Left forelimb (tissue), 1 donor: ENCODE results near the gene USP31.
"Not testable (repeated sequence)": the region's sequence is repeated elsewhere in the genome, so short reads cannot be mapped to it uniquely, and the experiment has no call there.

Experiments used
- DNase-seq: peaks from one replicate; pipeline ENCODE4 v3.0.0-alpha.2; 2018; ENCODE audit warnings: low spot score

Gene USP31

GRCh38 chr16:23158114-23158513 is 8.9 kb upstream of the USP31 start:
- no peak for DNase-seq

- no peak for DNase-seq
Observed at GRCh38 chr16:23156946-23157460, 7.8 kb upstream of the USP31 start.

DNA sequence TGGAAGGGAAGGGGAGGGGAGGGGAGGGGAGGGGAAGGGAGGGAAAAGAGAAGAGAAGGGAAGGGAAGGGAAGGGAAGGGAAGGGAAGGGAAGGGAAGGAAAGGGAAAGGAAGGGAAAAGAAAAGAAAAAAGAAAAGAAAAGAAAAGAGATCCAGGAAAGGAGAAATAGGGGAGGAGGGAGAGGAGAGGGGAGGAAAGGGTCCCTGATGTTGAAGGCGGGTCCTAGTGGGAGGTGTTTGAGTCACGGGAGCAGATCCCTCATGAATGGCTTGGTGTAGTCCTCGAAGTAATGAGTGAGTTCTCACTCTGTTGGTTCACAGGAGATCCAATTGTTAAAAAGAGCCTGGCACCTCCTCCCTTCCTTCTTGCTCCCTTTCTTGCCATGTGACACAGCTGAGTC is 6.9 kb upstream of the USP31 start:
- no peak for DNase-seq

GRCh38 chr16:23155445-23156049 is 6.3 kb upstream of the USP31 start:
- DNase-seq: no peak

DNA sequence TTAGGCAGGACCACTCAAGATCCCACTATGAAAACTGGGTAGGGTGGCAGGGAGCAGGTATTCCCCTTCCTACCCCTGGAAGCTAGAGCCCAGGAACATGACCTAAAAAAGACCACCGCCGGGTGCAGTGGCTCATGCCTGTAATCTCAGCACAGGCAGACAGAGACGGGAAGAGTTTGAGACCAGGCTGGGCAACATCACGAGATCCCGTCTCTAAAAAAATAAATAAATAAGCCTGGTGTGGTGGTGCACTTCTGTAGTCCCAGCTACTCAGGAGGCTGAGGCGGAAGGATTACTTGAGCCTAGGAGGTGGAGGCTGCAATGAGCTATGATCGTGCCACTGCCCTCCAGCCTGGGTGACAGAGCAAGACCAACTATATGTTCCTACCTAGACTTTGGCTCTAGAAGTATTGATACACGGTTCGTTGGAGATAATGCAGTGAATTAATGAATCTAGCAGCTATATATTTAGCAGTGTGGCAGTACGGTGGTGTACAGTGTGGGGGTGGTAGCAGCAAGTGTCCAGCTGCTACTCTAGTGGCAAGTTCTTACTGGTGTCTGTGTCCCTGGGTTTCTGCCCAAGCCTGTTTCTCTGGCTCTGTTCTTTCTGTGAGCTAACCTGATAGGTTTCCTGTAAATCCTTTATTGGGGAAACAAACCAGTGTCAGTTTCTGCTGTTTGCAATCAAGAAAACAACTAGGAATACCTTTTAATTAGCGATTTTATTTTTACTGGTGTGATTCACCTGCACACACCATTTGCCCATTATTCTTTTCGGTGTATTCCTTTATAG is 3.3 kb upstream of the USP31 start:
- no peak for DNase-seq

GRCh38 chr16:23149993-23150364 is 727 bp upstream of the USP31 start:
- no peak for DNase-seq

DNA sequence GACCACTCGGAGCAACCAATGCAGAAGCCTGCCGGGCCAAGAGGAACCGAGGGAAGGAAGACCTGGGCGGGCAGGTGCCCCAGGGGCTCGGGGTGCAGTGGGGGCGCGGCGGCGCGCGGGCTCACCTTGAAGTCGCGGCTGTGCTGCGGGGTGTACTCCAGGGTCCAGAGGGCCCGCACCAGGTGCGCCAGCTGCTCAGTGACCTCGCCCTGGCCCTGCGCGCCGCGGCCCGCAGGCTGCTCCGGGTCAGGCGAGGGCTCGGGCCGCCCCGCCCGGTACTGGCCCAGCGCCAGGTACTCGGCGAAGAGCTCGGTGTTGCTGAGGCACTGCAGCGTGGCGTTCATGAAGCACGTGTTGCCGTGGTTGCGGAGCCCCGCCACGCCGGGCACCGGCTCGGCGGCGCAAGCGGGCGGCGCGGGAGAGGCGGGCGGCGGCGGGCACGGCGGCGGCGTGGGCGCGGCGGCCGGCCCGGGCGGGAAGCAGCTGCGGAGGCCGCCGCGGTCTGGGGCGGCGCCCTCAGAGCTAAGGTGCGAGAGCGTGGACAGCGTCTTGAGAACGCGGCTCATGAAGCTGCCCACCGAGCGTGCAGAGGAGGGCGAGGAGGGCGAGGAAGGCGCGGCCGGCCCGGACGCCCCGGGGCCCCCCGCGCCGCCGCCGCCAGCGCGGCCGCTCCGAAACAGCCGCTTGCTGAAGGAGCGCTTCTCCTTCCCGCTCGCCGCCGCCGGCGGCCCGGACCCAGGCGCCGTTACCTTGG is 562 bp downstream of the USP31 start:
- DNase-seq: peak; percentile 73

DNA sequence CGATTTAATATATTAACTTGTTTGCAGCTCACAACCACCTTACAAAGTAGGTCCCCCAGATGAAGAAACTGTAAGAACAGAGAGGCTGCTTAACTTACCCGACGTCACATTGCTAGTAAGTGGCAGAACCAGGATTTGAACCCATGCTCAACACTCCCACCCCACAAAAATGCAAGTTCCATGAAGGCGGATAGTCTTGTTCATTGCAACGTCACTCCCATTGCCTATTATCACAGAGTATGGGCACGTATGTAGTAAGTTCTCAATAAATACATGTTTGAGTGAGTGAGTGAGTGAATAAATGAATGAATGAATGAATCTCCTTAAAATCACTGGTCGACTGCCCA is 1.1 kb downstream of the USP31 start:
- no peak for DNase-seq

GRCh38 chr16:23147666-23148065 is 1.6 kb downstream of the USP31 start:
- no peak for DNase-seq

- no peak for DNase-seq
Observed at GRCh38 chr16:23146877-23147601, 2.2 kb downstream of the USP31 start.

GRCh38 chr16:23145608-23146007 is 3.6 kb downstream of the USP31 start:
- DNase-seq: no peak

GRCh38 chr16:23145186-23145585 is 4.1 kb downstream of the USP31 start:
- DNase-seq: no peak

- not testable (repeated sequence) for DNase-seq
Observed at GRCh38 chr16:23144393-23144792, 4.9 kb downstream of the USP31 start.

DNA sequence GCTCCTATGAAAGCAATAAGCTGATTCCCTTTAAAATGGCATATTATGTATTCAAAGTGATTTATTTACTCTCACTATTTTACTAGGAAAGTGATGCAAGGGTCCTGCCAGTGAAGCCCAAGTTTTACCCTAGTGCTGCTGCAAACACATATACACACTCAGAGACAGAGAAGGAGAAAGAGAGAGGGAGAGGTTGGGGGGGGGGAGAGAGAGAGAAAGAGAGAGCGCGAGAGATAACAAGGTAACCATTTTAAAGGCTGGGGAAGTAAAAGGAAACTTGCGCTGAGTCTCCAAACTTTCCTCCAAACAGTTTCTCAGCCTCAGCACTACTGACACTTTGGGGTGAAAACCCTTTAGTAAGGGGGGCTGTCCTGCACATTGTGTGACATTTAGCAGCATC is 5.9 kb downstream of the USP31 start:
- DNase-seq: no peak

GRCh38 chr16:23141959-23142740 is 7.1 kb downstream of the USP31 start:
- no peak for DNase-seq

- DNase-seq: no peak
Observed at GRCh38 chr16:23141500-23141899, 7.8 kb downstream of the USP31 start.

DNA sequence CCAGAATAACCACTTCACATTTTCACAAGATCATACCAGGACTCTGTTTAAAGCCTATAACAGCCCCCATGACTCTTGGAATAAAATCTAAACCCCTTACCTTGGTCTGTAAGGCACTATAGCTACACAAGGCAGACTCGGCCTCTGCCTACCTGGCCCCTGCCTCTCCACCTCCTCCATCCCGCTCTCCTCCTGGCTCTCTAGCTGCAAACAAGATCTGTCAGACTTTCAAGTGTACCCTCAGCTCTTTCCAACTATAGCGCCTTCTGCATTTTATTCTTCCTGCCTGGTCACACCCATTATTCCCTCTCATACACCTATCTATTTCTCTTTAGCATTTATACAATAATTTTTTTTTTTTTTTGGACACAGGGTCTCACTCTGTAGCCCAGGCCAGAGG is 8.2 kb downstream of the USP31 start:
- no peak for DNase-seq

- no peak for DNase-seq
Observed at GRCh38 chr16:23140107-23140506, 9.1 kb downstream of the USP31 start.

DNA sequence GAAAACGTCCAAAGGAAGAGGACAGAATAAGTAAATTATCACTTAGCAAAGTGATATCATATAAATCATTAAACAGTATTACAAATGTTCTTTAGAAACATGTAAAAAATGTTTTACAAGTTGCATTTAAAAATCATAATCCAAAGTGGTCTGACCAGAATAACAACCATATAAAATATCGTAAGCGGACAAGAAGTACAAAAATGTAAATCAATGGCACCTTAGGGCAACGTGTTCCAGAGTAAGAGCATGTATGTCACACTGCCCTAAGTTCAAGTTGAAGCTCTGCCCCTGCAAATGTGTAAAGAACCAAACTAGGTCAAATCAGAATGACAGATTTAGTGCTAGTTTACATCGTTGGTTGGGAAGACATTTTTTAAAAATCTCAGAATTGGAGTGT is 11.4 kb downstream of the USP31 start:
- DNase-seq: no peak

GRCh38 chr16:23137256-23137655 is 12.0 kb downstream of the USP31 start:
- DNase-seq: no peak

GRCh38 chr16:23134274-23134673 is 15.0 kb downstream of the USP31 start:
- DNase-seq: no peak
